DMS53 treated with DMSO at 0.1 percent for 48 hours (cell line): Measurements from ENCODE around the gene PLOD2.
"Not testable (repeated sequence)": the region's sequence is repeated elsewhere in the genome, so short reads cannot be mapped to it uniquely, and the experiment has no call there.

ENCODE experiments used
- DNase-seq: peaks from one replicate; lab custom pipeline; 2025; ENCODE audit not compliant: unreplicated experiment; lab: John Stamatoyannopoulos, UW

Gene PLOD2

DNA sequence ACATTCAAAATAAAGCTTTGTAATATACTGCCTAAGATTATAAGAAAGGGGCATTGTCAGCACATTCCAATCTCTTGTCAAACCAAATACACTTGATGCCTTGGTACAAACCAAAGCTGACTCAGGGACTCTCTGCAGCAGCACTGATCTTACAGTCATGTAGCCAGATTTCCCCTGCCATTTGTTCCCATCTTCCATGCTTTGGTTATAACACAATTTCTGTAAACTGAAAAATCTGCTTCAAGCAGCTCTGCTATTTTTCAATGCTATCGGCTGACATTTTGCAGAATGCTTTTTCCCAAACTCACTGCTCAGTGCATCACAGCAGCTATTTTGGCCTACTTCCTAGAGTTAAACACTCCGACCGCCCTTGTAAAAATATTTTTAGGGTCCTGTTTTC lies 18.2 kb downstream of the PLOD2 start:
- no peak for DNase-seq

DNA sequence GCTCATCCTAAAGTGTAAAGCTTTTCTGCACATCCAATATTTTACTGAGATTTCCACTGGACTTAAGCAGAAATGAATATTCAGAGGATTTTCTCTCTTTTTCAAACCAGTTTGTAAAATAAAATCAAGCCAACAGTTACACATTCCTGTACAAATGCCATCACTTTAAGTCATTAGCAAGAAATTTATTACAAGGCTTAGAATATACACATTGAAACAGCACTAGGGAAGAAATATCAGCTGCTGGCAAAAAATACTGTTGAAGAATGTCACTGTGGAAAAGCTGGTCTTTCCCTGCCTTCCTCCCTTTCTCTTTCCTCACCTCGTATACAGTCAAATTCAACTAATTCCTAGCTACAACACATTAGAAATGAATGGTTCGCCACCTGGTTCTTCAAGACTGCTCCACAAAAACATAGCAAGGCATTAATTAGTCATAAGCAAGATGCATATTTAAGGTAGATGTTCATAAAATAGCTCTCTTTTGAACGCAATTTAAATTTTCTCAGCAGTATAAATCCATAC lies 21.3 kb downstream of the PLOD2 start:
- DNase-seq: no peak

DNA sequence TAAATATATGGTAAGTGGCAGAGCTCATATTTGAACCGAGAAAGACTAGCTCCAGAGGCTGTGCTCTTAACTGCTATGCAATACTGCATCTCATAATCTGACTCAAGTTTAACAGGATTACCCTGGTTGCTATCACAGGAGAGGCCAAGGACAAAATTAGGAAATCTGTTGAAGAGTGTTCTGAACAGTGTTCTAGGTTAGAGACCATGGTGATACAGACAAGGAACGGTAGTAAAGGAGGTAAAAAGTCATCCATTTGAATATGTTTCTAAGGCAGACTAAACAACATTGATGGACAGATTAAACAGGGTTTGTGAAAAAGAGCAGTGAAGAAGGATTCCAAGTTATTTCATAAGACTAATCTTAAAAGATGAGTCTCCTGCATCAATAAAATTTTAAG lies 22.1 kb downstream of the PLOD2 start:
- DNase-seq: no peak

DNA sequence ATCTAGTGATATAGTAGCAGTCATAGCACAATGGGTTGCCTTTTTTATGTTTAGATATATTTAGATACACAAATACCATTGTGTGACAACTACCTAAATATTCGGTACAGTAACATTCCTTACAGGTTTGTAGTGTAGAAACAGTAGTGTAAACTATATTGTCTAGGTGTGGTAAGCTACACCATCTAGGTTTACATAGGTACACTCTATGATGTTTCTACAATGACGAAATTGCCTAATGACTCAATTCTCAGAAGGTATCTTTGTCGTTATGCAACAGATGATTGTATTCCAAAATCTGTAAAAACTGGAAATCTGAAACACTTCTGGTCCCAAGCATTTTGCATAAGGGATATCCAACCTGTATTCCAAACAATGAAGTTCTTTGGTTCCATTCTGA lies 24.3 kb downstream of the PLOD2 start:
- DNase-seq: no peak

DNA sequence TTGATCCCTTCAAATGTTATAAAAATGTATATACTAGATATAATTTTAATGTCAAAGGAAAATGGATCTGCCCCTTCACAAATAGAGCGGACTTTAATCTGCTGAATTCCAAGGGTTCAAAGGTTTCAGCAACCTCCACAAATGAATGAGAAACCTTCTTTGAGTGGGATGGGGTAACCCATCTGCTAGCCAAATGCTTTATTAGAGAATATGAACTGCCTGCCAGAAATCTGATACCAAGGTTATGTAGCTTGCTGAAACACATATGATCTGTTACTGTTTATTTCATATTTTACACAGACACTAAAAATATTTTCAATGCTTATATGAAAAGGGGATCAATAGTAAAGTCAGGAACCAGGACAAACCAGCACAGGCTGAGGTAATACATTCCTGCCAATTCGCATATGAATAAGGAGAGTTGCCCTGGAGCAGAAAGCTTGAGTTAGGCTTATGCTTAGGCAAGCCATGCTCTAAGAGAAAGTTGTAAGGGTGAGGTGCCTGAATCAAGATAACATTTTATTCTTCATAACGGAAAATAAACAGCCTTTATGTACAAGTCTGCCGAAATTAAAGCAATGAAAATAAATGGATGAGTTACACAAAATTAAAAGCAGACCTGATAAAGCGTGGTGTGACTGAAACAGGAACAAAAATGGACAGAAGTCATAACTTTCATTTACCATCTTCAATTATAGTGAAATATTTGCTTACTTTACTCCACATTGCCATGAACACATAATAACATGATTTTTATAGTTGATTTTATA lies 26.5 kb downstream of the PLOD2 start:
- no peak for DNase-seq

DNA sequence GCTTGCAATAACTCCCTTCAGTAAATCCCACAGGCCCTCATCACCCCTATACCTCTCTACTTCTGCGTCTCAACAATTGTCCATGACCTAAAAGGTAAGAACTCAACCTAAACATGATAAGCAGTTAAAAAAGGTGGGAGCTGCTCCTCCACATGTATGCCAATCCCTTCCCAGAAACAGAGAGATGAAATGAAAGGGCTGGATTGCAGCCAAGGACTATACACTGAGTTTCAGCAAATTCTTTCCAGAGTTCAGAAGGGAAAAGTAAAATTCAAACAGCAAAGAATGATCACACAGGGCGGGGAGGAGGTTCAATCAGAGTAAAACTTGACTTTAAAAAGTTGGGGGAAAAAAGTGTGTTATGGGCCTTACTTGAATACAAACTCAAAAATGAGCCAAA lies 27.5 kb downstream of the PLOD2 start:
- no peak for DNase-seq

DNA sequence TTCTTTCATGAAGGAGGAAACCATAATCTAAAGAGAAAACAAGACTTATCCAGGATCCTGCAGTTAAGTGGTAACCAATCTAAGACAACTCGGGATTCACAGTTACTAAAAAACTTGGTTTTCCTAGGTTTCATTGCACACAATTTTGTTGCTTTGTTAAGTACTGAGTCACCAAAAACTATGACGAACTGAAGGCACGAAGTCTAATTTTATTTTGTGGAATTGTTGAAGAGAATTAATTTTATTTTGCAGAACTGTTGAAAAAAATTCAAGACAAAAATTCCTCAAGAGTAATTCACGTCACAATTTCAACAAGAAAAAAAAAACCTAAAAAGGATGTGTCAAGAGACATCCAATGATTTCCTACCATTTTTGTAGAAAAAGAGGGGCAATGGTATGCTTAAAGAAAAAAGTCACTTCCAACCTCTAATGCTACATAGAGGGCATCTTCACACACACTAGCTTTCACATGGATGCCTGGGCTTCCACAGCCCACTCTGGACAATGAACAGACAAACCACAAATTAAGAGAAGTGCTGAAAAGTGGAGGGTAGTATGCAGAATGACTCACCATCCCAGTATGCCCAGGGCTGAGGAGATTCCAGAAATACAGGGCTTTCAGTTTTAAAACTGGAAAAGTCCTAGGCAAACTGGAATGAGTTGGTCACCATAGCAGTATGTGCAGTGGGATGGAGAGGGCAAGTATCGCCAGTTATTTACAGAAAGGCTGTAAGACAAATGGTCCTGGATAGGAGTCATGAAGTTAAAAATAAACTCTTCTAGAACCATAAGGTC lies 29.2 kb downstream of the PLOD2 start:
- DNase-seq: no peak

DNA sequence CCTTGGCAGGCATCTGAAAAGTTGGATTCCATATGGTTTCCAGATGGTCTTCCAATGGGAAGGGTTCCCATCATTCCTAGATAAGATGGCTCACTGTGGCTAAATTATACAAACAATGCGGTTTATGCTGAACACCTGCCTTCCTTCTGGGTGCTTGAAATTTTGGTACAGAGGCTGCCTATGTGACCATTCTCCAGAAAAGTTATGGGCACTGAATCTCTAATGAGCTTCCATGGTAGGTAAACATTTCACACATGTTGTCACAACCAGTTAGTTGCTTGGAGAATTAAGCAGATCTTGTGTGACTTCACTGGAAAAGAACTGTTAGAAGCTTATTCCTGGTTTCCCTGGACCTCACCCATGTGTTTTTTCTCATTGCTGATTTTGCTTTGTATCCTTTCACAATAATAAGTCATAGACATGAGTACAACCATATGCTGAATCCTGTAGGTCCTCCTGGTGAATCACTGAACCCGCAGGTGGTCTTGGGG lies 30.1 kb downstream of the PLOD2 start:
- DNase-seq: no peak

DNA sequence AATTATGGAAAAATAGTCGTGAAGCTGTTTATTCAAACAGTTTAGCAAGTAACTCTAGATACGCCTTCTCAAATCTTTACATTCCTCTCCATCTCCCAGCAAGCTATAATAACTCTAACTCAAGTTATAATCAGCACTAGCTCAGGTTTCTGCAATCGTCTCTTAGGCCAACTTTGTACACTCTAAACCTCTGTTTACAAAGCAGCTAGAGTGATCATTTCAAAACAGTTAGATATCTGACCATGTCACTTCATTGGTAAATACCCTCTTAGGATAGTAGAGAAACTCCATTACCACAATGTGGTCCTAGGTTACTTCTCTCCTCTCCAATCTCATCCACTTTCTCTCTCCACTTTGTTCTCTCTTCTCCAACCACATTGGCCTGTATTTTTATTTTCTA lies 31.2 kb downstream of the PLOD2 start:
- no peak for DNase-seq

DNA sequence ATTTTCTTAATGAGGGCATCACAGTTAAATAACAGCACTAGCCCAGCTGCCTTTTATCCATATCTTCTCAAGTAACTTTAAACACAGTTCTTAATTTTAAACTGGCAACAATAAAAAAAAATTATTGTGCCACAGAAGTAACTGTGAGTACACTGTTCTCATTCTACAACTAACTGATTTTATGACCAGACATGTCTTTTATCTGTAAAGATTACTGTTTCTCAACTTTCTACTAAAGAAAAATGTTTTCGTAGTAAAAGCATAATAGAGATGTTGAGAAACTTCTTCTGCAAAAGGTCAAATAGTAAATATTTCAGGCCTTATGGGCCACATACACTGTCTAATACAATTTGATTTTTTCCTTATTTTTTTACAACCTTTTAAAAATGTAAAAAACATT lies 32.0 kb downstream of the PLOD2 start:
- DNase-seq: no peak

DNA sequence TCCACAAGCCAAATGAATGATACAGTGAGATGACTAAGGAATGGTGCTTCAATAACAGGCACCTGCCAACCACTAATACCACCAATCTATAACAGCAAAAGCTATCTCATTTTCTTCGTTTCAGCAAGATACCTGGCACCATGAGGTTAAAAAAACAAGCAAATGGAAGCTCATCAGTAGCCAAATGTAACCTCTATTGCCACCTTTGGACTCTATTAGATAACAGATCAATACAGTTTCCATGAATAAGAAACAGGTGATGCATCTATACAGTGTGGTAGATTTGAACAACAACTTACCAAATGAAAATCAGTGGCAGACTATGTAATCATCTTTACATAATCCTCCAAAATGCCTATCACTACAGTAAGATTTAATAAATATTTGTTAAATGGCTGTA lies 32.8 kb downstream of the PLOD2 start:
- DNase-seq: no peak

DNA sequence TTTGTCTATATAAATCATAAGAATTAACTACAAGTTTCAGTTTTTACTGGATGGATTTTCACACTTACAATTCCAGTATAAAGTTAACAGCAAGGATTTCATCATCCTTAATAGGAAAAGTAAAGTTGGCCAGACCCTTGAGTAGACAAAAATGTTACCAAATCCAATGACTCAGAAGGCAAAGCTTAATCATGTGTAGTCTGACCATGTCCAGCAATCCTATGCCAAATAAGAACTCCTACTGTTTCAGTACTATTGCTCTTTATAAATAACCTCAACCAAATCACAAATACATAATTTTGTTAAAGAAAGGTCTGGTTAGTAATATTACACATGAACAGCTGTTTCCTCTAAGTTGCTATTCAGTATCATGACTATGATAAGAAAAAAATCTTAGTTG lies 35.0 kb downstream of the PLOD2 start:
- no peak for DNase-seq

DNA sequence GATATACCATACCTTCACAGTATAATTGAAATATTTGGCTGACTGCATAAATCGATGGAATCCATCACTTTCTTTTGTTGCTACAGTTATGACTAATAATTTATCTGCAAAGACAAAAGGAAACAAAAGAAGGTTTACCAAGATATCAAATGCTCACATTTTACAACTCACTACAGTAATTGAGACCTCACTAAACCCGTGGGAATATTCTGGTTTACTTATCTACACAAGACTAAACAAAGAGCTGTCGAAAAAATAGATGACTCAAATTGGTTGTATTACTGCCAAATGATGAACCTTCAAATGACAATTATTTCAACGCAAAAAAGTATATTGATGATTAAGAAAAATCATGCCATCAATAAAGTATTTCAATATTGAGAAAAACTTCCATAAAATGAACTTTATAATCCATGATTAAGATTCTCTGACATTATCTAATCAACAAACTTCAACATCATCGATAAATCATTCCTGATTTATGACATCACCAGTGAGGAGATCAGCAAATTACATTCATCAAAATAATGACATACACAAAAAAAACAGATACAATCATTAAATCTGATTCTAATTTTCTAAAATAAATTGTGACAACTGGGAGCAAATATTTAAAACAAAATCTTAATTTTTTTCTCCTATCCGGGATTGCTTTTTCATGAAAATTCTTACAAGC lies 36.7 kb downstream of the PLOD2 start:
- DNase-seq: no peak

DNA sequence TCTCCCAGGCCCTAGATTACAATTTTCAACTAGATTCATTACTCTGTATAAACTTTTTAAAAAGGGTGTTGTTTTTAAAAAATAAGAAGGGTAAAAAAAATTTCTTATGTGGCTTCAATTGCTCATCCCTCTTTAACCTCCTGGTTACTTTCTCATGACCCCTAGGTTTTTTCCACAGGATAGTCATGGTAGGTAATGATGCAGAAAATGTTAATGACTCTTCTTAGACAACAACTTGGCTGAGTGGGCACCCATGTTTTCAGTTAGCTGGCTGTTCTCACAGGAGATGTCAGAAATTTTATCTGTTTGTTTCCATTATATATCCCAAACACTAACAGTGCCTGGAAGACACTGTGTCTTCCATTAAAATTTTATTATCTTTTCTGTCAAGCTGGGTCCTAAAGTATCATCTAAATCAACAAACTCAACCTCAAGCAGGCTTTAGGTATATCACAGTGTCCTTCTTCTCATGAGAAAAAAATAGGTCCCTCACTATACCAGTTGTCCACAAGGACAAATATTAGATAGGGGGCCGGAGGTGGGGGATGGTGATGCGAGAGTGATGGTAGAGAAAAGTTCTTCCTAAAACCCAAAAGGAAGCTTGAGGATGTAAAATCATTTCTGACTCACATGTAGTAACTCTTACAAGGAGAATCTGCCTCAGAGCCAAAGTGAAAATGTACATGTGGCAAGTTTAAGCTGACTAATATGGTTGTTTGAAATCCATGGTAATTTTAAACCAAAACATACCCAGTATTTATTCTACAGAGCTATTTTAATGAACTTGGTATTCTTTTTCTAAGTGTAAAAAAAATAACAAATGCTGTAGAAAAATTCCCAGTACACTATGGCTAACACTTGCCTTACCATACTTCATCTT lies 43.3 kb downstream of the PLOD2 start:
- DNase-seq: no peak

DNA sequence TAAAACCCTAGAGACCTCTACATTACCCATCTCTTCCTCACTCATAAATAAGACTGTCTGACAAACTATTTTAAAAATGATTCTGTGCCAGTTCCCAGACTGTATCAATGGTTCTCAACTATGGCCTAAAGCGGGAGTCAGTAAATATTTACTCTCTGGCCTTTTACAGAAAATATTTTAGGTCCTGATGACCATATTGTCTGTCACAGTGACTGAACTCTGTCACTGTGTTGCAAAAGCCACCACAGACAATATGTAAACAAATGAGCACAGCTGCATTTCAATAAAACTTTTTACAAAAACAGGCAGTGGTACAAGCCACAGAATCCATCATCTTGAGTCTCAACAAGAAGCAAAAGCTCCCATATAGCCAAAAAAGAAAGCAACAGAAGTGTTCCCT lies 45.4 kb downstream of the PLOD2 start:
- DNase-seq: no peak

DNA sequence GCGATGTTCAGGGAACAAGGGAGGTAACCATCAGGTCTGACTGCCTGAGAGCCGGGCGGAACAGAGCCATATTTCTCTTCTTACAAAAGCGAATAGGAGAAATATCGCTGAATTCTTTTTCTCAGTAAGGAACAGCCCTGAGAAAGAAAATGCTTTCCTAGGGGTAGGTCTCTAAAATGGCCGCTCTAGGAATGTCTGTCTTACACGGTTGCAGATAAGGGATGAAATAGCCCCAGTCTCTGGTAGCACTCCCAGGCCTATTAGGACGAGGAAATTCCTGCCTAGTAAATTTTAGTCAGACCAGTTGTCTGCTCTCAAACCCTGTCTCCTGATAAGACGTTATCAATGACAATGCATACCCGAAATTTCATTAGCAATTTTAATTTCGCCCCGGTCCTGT lies 47.2 kb downstream of the PLOD2 start:
- DNase-seq: not testable (repeated sequence)

DNA sequence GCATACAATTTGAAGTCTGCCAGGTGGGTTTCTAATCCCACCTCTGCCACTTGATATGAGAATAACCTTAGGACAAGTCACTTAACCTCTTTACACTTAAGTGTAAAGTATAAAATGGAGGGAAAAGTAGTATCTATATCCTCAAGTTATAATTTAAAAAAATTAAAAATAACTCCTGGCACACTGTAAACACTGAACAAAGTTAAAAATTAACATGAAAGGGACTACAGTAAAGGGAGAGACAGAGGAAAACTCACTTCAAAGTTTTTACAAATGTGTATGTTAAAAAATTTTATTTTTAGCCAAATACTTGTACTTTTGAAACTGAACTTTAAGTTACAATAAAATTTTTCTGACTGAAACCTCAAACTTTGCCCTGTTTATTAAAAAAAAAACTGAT lies 49.6 kb downstream of the PLOD2 start:
- no peak for DNase-seq

DNA sequence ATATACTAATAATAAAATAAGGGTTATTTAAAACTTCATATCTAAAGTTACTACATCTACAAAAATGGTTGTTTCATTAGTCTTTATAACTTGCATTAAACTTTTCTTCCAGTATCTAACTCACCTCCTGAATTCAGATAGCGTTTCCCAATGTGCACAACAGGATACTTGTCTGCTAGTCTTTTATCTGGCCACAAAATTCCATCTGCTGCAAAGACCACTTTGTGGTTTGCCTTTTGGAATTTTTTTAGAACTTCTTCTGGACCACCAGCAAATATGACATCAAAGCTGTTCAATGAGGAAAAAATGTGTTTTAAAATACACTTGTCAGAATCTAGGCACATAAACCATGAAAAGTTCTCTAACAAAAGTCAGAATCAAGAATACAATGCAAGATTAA lies 50.8 kb downstream of the PLOD2 start:
- no peak for DNase-seq

DNA sequence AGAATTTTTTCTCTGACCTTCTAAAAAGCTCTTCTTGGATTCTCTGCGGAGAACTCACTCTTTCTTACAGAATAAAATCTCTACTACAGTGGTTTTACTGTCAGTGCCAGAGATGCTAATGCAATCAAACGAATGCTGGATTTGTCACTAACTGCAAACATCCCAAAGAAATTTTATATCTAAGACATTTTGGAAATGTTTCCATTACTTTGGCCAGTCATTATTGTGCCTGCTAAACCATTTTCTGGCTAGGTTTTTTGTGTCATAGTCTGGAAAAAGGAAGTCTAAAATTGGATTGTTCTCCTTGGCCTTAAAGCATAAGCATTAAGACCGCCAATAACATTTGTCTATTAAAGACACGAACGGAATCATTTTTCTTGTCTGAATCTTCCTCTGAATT lies 54.0 kb downstream of the PLOD2 start:
- DNase-seq: no peak

DNA sequence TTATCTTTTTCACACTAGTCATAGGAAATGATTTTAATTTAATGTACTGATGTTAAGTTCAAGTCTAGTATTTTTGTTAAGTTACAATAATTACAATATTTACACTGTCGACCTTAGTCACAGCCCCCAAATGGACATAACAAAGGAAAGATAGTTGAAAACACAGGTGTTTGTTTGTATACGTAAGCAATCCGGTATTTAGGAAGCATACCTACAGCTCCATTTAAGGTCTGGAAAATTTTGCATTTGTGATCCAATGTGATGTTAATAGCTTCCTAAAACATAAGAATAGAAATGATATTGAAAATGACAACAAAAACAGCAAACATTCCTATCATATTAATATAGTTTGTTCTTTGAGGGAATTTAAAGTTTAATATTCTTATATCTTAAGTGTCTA lies 56.9 kb downstream of the PLOD2 start:
- no peak for DNase-seq

DNA sequence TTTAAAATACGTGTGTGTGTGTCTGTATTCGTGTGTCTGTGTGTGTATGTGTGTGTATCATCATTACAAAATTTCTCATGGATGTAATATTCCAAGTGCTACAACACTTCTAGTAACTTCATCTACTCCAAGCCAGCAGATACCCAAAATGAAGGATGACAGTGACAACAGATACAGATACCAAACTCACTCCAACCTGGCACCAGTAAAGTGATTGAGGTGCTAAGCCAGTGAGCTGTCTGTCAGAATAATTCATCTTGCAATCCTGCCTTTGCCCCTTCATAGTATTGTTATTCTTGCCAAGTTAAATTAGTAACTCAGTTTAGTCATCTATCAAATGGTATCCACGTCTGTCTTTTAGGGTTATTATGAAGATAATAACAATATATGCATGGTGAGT lies 58.1 kb downstream of the PLOD2 start:
- DNase-seq: no peak
